ENCODE data around the gene PARG.
"Not testable (repeated sequence)": the region's sequence is repeated elsewhere in the genome, so short reads cannot be mapped to it uniquely, and the experiment has no call there.

Gene PARG

GRCh38 chr10:49872740-49873139 is 69.1 kb downstream of the PARG start:
- H3K36me3 ChIP-seq (replicated peaks); H3K4me3 ChIP-seq (ENCODE audit: low read depth, low read length); in situ Hi-C loops (cut with HindIII; ENCODE audit: low pct_ligation_motif_present, low sequenced_read_pairs); H3K27ac ChIP-seq; H3K27me3 ChIP-seq (replicated peaks); DNase-seq: not testable (repeated sequence)

GRCh38 chr10:49871462-49871861 is 70.4 kb downstream of the PARG start:
- H3K36me3 ChIP-seq (replicated peaks); in situ Hi-C loops (cut with HindIII; ENCODE audit: low pct_ligation_motif_present, low sequenced_read_pairs); H3K4me3 ChIP-seq (ENCODE audit: low read depth, low read length); H3K27me3 ChIP-seq (replicated peaks); DNase-seq; H3K27ac ChIP-seq: not testable (repeated sequence)

GRCh38 chr10:49859933-49860332 is 81.9 kb downstream of the PARG start:
- in situ Hi-C loops (cut with HindIII; ENCODE audit: low pct_ligation_motif_present, low sequenced_read_pairs); H3K27me3 ChIP-seq (replicated peaks); H3K36me3 ChIP-seq (replicated peaks); H3K27ac ChIP-seq; H3K4me3 ChIP-seq (ENCODE audit: low read depth, low read length); DNase-seq: not testable (repeated sequence)

- in situ Hi-C loops (cut with HindIII; ENCODE audit: low pct_ligation_motif_present, low sequenced_read_pairs); DNase-seq; H3K4me3 ChIP-seq (ENCODE audit: low read depth, low read length); H3K27ac ChIP-seq; H3K36me3 ChIP-seq (replicated peaks); H3K27me3 ChIP-seq (replicated peaks): not testable (repeated sequence)
Measured at GRCh38 chr10:49858697-49859382, 83.0 kb downstream of the PARG start.

- H3K4me3 ChIP-seq (ENCODE audit: low read depth, low read length); H3K36me3 ChIP-seq (replicated peaks); DNase-seq; H3K27ac ChIP-seq; in situ Hi-C loops (cut with HindIII; ENCODE audit: low pct_ligation_motif_present, low sequenced_read_pairs); H3K27me3 ChIP-seq (replicated peaks): not testable (repeated sequence)
Measured at GRCh38 chr10:49849520-49849919, 92.3 kb downstream of the PARG start.

- peaks cover 7% of the 10 kb centered on the region for H3K36me3 ChIP-seq (replicated peaks)
- H3K27ac ChIP-seq, result no peak overlapping the region
- no peak for TF ChIP-seq CTCF (IDR thresholded peaks at IDR 0.05; ENCODE audit: low read depth, low read length, missing control alignments)
- H3K4me3 ChIP-seq (ENCODE audit: low read depth, low read length), result no peak overlapping the region
- in situ Hi-C loops (cut with HindIII; ENCODE audit: low pct_ligation_motif_present, low sequenced_read_pairs), result no loop called here
- H3K27me3 ChIP-seq (replicated peaks), result no peaks in the 10 kb centered on the region
- DNase-seq, result no peak
Measured at GRCh38 chr10:49844775-49845595, 96.8 kb downstream of the PARG start.

GRCh38 chr10:49842333-49842628 is 99.5 kb downstream of the PARG start:
- H3K36me3 ChIP-seq (replicated peaks); in situ Hi-C loops (cut with HindIII; ENCODE audit: low pct_ligation_motif_present, low sequenced_read_pairs); H3K27ac ChIP-seq; DNase-seq; H3K4me3 ChIP-seq (ENCODE audit: low read depth, low read length); H3K27me3 ChIP-seq (replicated peaks): not testable (repeated sequence)

- Histone ChIP-seq H3K36me3 (replicated peaks) (peaks cover 7% of the 10 kb centered on the region), H3K27ac (no peak overlapping the region), H3K4me3 (ENCODE audit: low read depth, low read length) (no peak overlapping the region), H3K27me3 (replicated peaks) (no peaks in the 10 kb centered on the region)
- DNase-seq, result no peak
- no peak for TF ChIP-seq CTCF (IDR thresholded peaks at IDR 0.05; ENCODE audit: low read depth, low read length, missing control alignments)
- in situ Hi-C loops (cut with HindIII; ENCODE audit: low pct_ligation_motif_present, low sequenced_read_pairs), result no loop called here
Measured at GRCh38 chr10:49841615-49842332, 100.1 kb downstream of the PARG start.
